HG02610 (cell line): ENCODE measurements around the gene GPR33.
"Not testable (repeated sequence)": the region's sequence is repeated elsewhere in the genome, so short reads cannot be mapped to it uniquely, and the experiment has no call there.

ENCODE experiments used
- ATAC-seq: cut with Tn5 transposase; IDR thresholded peaks from one replicate; pipeline ENCODE4 v1.9.1; 2021; ENCODE audit warnings: mild to moderate bottlenecking, moderate library complexity; ENCODE audit not compliant: unreplicated experiment

GPR33 gene

DNA sequence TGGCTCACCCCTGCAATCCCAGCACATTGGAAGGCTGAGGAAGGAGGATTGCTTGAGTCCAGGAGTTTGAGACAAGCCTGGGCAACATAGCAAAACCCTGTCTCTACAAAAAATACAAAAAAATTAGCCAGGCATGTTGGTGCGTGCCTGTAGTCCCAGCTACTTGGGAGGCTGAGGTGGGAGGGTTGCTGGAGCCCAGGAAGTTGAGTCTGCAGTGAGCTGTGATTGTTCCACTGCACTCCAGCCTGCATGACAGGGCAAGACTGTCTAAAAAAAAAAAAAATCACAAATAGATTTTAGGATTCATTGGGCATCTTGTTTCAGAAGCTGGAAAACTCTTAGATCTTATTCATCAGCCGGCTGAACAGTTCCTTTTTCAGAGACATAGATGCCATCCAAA lies 25.4 kb downstream of the GPR33 start:
- ATAC-seq: not testable (repeated sequence)

DNA sequence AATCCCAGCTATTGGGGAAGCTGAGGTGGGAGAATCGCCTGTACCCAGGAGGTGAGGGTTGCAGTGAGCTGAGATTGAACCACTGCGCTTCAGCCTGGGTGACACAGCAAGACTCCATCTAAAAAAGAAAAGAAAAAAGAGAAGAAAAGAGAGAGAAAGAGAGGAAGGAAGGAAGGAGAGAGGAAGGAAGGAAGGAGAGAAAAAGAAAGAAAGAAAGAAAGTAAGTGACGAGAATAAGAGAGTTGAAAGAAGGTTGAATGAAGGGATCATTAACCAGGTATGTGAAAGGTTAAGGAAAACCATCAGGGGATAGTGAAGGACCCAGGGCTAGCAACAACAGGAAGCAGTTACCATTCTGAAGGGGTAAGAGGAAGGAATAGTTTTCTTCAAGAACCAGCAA lies 26.3 kb downstream of the GPR33 start:
- no peak for ATAC-seq

DNA sequence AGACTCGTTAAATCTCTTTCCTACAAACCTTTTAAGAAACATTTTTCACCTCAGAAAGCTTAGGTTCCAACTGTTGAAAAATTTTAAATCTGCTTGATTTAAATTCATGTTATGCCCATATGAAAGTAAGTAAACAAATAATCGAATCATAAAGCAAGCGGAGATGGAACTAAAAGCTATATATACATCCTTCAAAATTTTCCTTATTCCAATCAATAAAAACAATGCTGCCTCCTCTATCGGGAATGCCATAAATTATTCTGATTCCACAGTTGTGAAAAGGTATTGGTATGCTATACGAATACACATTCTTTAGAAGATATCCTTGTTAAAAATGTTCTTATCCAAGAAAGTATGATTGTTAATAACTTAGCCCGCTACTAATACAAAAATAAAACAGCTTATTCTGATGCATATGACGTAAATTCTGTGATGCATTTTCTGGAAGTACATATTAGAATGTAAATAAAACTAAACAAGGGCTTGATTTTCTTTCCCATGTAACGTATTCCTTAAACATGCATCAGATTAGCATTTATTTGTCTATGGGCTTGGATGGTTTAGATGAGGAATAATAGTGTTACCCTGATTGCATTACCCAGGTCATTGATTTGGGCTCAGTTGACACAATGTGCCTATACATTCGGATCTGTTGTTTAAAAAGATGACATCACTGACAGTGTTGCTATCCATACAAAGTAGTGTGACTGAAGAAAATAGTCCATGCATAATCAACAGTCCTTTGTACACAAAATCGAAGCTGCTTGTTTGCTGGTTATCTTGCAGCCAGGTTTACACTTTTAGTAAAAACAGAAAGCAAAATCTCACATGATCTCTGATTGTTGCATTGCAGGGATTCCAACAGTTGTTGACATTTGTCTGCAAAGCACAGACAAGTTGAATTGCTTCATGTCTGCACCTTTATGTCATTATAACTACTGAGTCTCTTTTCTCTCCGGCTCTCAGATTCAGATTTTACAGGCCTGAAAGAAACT lies 29.9 kb downstream of the GPR33 start:
- ATAC-seq: no peak

DNA sequence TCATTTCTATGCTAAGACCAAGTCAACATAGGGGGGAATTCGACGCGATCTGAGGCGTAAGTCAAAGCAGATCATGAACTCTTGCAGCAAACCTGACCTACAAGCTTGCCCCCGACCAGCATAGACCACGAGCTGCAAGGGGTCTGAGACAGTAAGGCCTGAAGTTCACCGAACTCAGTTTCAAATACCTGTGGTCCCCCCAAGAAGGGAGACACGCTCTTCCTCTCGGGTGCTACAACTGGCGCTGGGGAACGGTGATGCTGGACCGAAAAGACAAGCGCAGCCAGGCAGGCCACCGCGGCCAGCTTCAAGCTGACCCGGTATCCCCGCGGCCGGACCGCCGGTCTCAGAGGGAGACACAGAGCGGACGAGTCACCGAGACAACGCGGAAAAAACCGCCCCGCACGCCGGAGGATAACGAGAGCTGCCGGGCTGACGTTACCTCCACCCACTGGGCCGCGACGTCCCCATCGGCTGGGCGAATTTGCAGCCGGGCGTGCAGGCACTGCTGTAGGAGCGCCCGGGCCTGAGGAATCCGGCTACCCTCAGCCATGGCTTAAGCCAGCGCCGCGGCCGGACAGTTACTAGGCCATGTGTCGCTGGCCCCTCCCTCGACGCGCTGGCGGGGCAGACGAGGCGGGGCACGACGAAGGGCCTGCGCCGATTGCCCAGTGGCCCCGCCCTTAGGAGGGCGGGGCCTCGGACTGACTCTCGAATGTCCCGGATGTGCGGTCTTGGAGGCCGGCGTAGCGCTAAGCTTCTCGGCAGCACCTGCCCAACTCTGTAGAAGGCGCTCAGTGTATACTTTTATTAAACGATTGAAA lies 30.8 kb downstream of the GPR33 start, which contains the start of gene DTD2:
Gene DTD2 (minus strand): TSS at position 666 of the 824 bp plus-strand sequence. CDS start 113 bp downstream, at position 553.
- peak; percentile 99 for ATAC-seq

DNA sequence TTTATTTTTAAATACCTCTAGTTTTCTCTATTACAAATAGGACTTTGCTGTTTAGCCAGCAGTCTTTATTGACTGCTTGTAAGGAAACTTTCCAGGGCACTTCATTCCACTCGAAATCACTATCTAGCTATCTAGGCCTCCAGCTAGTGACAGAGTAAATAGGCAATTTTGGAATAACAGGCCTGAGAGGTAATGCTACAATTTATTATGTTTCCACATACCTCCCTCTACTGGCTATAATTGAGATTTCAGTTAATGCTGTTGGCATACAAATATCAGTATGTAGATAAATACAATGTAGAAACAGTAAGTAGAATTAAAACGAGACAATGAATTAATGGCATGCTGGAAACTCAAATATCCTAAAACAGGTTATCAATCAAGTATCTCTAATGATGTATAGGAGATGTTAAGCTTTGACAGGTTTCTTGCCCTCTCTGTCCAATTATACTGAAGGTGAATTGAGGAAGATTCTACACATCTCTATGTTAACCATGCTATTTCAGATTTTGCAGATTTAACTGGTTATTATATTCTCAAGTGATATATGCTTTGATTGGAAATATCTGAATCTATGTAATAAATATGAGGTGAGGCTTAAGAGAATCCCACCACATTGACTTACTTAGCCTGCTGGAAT lies 37.7 kb downstream of the GPR33 start:
- no peak for ATAC-seq

DNA sequence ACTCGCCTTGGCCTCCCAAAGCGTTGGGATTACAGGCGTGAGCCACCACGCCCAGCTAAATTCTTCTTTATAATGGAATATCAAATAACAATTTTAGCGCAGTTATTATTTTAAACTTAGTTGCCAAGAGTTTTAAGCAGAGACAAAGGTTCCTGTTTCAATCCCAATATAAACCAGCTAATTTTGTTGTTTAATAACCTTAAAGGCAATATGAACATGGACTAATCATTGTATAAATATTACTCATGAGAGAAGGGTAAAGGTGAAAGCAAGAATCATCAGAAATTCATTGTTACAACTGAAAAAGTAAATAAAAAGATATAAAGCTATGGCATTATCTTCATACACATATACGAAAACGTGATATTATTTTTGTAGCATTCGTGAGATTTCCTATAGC lies 38.7 kb downstream of the GPR33 start:
- no peak for ATAC-seq

DNA sequence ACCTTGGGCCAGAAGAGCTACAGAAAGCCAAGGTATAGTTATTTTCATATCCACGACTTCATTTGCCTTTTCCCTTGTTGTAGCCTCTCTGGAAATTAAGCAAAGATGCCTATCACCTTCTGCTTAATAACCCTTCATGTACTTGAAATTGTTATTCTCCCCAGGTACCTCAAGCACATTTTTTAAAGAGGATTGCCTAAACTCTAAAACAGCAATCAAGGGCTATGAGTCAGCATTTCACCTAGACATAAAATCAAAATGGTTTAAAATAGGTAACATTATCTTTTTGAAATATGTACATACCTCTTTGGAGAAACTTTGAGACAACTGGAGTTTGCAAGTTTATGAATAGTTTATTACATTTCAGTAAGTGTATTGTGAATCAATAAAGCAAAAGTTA lies 42.1 kb downstream of the GPR33 start:
- ATAC-seq: no peak

DNA sequence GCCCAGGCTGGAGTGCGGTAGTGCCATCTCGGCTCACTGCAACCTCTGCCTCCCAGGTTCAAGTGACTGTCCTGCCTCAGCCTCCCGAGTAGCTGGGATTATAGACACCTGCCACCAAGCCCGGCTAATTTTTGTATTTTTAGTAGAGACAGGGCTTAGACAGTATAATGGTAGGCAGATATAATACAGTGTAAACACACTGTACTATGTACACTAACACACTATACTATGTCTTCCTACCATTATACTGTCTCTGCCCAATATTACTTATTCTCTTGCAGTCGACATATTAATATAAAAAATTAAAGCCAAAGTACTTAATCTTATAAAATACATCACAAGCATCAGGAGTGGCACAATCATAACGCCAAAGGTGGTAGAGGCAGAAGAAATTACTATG lies 45.6 kb downstream of the GPR33 start:
- no peak for ATAC-seq

DNA sequence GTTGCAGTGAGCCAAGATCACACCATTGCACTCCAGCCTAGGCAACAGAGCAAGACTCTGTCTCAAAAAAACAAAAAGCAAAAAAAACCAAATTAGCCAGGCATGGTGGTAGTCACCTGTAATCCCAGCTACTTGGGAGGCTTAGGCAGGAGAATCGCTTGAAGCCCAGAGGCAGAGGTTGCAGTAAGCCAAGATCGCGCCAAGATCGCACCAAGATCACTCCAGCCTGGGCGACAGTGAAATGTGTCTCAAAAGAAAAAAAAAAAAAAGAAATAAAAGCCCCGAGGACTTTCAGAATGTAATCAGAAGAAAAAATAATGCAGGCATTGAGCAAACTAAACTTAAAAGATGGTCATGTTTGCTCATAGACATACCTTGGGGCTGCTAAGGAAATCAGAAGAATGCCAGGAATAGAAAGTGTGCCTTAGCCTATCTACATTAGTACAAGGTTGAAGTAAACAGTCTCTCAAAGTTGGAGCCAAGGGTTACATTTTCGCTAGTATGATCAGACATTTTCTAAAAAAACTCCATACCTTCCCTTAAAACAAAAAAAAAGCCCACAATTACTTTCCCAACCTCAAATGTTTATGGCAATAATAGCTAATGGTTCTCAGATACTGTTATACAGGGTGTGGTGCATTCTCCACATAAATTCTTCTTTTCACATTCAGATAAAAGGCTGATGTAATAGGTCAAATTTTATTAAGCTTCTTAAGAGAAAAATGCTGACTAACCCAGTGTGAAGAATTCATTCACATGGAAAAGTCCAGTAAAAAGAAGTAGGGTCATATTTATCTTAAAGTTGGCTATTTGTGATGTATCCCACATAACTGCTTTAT lies 46.3 kb downstream of the GPR33 start:
- ATAC-seq: no peak

DNA sequence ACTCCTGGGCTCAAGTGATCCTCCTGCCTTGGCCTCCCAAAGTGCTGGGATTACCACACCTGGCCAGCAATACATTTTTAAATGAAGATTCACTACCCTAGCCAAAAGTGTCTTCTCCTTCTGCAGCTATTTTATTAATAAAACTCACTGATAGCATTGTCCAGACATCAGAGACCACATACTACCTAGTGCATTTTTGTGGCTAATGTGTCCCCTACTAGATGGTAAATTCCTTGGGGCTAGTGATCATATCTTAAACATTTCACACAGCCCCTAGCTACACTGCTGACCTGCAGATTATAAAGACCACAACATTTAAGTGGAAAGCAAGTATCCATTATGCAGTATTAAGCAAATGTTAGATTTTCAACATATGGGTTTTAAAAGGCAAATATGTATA lies 47.6 kb downstream of the GPR33 start:
- ATAC-seq: no peak

DNA sequence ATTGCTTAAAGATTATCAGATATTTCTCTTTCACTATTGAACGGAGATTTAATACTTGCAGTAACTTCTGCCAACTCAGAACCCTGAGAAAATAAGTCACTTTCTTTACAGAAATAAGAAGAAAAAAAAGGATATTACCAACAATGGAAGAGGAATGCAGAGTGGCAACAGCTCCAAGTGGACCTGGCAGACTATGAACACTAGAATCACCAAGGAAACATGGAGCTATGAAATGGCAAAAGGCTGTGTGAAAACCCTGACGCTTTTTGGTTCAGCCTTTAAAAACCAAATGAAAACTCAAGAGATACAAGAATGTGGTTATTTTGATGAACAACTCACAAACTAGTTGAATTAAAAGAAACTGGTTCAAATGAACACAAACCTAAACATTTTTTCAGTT lies 48.3 kb downstream of the GPR33 start:
- no peak for ATAC-seq

DNA sequence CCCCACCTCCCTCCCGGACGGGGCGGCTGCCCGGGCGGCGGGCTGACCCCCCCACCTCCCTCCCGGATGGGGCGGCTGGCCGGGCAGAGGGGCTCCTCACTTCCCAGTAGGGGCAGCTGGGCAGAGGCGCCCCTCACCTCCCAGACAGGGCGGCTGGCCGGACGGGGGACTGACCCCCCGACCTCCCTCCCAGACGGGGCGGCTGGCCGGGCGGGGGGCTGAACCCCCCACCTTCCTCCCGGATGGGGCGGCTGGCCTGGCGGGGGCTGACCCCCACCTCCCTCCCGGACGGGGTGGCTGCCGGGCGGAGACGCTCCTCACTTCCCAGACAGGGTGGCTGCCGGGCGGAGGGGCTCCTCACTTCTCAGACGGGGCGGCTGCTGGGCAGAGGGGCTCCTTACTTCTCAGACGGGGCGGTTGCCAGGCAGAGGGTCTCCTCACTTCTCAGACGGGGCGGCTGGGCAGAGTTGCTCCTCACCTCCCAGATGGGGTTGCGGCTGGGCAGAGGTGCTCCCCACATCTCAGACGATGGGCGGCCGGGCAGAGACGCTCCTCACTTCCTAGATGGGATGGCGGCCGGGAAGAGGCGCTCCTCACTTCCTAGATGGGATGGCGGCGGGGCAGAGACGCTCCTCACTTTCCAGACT lies 50.7 kb downstream of the GPR33 start:
- ATAC-seq: not testable (repeated sequence)

DNA sequence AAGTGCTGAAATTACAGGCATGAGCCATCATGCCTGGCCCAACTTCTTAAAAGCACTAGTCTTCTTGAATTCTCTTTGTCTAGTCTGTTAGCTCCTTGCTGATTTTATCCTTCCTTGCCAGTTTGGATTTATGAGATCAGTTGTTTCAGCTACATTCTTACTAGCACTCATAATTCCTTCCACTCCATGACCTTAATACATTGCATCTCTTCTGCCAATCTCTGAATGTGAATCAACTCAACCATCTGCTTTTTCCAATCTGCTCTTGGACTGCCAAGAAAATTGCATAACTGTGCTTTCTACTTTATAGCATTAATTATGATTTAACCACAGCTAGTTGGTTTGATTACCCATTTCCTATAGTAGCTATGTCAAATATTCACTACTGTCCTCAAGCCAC lies 52.6 kb downstream of the GPR33 start:
- no peak for ATAC-seq
